Fibroblast of the aortic adventitia (primary cell): ENCODE results near the gene CRIP2. TPM values are rescaled to one million over a fixed set of nuclear protein-coding genes. Genes with fewer than 3 reads are reported as not detected.

Experiments
- DNase-seq: peaks from one replicate; pipeline ENCODE4 v3.0.0-alpha.2; 2010; ENCODE audit warnings: low read depth
- H3K4me3 ChIP-seq: 2 replicates; pipeline ENCODE4 v1.5.1; 2011; ENCODE audit warnings: low read depth, mild to moderate bottlenecking, control low read depth, low read length, moderate library complexity
- total RNA-seq: library from RNA; depleted of rRNA; stranded (reverse); fragments of >200 nt; gene quantifications from 2 replicates; pipeline ENCODE4 v1.2.3, GENCODE V29; 2012; ENCODE audit warnings: low replicate concordance
- TF ChIP-seq, protein P1 (sequence below): IDR thresholded peaks from 2 replicates; pipeline ENCODE4 v1.5.1; 2011; ENCODE audit warnings: mild to moderate bottlenecking, low read length, control low read depth, inconsistent platforms; ENCODE audit not compliant: insufficient read depth

CRIP2 gene
- total RNA-seq, 1 donor = 54.3 TPM

DNA sequence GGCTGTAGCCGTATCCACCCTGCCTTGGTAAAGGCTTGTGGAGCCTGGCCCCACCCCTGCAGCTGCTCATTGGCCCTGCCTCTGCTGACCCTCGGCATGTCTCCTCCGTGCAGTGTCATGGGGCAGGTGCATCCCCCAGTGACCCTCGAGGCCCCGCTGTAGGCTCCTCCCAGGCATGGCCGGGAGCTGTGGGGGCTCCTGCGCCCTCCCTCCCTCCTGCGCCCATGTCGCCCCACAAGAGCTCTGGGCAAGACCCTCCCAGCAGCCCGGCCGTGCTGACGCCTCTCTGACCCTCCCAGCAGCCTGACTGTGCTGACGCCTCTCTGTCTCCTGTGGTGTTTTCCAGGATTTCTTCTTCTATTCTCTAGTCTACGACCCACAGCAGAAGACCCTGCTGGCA, 20.8 kb upstream of the CRIP2 start:
- no peak for DNase-seq
- no peak overlapping the region for H3K4me3 ChIP-seq
- TF ChIP-seq, protein P1, sequence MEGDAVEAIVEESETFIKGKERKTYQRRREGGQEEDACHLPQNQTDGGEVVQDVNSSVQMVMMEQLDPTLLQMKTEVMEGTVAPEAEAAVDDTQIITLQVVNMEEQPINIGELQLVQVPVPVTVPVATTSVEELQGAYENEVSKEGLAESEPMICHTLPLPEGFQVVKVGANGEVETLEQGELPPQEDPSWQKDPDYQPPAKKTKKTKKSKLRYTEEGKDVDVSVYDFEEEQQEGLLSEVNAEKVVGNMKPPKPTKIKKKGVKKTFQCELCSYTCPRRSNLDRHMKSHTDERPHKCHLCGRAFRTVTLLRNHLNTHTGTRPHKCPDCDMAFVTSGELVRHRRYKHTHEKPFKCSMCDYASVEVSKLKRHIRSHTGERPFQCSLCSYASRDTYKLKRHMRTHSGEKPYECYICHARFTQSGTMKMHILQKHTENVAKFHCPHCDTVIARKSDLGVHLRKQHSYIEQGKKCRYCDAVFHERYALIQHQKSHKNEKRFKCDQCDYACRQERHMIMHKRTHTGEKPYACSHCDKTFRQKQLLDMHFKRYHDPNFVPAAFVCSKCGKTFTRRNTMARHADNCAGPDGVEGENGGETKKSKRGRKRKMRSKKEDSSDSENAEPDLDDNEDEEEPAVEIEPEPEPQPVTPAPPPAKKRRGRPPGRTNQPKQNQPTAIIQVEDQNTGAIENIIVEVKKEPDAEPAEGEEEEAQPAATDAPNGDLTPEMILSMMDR = no peak

DNA sequence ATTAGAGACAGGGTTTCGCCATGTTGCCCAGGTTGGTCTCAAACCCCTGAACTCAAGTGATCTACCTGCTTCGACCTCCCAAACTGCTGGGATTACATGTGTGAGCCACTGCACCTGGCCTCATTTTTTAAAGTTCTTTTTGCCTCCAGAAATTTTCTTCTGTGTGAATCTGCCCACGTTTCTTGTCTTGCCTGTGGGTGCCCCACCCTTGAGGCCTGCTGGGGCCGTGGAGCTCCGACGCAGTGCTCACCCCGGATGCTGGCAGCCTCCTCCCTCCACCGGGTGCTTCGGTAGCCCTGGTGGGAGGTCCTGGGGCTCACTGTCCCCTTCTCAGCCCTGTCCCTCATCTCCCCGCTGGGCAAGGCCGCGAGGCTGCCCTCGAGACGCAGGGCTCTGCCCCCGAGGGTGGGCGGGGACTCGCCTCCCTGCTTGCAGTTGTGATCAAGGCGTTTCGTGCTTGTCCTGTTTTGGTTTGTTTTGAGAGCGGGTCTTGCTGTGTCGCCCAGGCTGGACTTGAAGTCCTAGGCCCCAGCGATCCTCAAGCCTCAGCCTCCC, 19.5 kb upstream of the CRIP2 start:
- DNase-seq = no peak
- TF ChIP-seq, protein P1 = no peak
- H3K4me3 ChIP-seq = no peak overlapping the region

DNA sequence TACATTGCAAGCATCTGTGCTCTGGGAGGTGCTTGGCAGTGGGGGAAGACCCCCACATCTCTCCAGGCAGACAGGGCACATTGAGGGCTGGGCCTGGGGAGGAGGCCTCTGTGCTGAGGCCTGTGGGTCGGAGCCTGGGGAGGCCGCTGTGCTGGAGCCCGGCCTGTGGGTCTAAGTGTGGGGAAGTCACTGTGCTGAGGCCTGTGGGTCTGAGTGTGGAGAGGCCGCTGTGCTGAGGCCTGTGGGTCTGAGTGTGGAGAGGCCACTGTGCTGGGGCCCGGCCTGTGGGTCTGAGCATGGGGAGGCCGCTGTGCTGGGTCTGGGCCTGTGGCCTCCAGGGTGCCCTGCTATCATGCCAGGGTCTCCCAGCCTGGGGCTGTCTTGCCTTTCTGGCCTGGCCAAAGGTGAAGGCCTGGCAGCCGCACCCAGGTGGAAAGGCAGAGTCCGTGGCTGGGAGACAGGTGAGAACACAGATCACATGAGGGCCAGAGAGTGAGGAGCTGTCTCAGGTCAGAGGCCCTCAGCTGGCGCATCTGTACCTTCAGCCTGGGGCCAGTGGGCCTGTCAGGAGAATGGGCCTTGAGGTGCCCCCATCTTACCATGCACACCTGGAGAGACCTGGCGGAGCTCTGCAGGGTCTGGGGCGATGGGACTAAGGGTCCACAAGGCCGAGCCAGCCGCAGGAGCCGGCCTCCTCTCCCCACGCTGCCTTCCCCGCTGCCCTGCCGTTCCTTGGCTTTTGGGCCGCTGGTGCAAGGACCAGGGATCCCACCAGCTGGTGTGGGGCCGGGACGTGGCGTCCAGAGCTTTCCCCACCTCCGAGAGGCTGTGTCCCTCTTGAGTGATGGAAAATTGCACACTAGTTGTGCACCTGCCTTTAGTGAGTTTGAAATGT, 18.6 kb upstream of the CRIP2 start:
- H3K4me3 ChIP-seq = no peak overlapping the region
- no peak for DNase-seq
- TF ChIP-seq, protein P1 = no peak

DNA sequence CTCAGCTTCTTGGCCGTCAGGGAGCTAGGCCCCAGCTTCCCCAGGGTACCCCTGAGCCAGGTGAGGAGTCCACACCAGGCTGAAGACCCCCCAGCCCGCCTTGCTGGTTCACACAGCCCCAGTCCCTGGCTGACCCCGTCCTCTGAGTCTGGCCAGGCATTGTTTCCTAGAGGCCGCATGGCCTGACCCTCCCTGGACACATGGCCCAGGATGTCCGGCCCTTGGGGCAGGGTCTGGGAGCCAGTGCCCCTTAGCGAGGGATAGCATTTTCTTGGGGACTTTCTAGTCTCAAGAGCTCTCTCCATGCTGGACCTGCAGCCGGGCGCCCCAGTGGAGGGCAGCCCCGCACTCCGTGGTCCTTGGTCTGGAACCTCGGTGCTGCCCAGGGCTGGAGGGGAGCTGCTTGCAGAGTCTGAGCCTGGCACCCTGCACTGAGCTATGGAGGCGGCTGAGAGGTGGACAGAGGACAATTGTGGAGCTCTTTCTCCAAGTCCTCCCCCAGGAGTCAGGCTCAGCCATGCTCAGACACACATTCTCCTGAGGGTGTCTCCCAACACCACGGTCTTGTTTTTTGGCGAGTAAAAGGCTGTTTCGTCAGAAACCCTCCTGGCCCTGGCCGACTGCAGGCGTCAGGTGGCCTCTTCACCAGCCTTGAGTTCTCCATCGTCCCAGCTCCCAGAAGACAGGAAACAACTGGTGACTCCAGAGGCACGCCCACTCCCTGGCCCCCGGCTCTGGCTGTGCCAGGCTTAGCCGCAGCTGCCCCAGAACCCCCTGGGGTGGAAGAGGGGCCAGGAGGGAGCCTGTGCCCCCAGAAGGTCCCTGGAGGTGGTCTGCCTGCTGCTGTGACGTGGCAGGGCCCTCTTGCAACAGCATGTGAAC, 17.6 kb upstream of the CRIP2 start:
- DNase-seq = no peak
- TF ChIP-seq, protein P1 = no peak

DNA sequence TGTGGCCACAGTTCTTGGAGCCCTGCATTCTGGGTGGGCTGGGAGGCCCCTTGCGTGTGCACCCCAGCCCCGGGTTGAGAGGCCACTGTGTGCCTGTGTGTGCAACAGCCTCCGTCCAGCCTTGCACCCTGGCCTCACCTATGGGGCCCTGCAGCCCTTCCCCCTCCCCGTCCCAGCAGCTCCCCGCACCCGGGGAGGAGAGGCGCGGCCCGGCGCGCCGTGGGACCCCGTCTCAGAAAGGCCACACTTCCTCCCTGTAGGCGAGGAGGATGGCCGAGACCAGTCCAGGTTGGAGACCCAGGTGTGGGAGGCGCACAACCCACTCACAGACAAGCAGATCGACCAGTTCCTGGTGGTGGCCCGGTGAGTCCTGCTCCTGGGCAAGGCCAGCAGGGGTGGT, 16.6 kb upstream of the CRIP2 start:
- H3K4me3 ChIP-seq = no peak overlapping the region
- no peak for DNase-seq
- TF ChIP-seq, protein P1 = no peak

More for the DNA sequence above, 17.6 kb upstream of the CRIP2 start:
- H3K4me3 ChIP-seq = no peak overlapping the region

DNA sequence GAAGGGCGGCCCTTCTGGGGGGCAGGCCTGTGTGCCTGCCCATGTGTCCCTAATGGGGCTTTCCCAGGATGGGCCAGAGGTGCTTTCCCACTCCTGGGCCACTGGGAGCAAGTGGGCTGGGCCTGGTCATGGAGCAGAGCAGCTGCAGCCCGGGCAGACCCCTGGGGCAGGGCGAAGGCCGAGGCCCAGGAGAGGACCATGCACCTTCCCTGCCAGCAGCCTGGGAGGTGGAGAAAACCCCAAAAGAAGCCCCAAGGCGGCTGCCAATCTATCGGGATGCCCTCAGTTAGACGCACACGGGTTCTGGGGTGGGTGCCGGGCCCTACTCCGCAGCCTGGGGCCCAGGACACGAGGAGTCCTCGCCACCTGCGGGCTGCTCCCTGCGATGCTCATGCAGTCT, 16.1 kb upstream of the CRIP2 start:
- DNase-seq = no peak
- TF ChIP-seq, protein P1 = no peak
- no peak overlapping the region for H3K4me3 ChIP-seq
